GM21528 (cell line): Measurements from ENCODE around the gene SOX5.
"Not testable (repeated sequence)": the region's sequence is repeated elsewhere in the genome, so short reads cannot be mapped to it uniquely, and the experiment has no call there.

ENCODE experiments used
- ATAC-seq: cut with Tn5 transposase; IDR thresholded peaks from one replicate; pipeline ENCODE4 v1.9.1; 2021; ENCODE audit warnings: mild to moderate bottlenecking, moderate library complexity; ENCODE audit not compliant: unreplicated experiment, low FRiP score

SOX5 gene

DNA sequence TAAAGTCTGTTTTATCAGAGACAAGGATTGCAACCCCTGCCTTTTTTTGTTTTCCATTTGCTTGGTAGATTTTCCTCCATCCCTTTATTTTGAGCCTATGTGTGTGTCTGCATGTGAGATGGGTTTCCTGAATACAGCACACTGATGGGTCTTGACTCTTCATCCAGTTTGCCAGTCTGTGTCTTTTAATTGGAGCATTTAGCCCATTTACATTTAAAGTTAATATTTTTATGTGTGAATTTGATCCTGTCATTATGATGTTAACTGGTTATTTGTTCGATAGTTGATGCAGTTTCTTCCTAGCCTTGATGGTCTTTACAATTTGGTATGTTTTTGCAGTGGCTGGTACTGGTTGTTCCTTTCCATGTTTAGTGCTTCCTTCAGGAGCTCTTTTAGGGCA lies 430.0 kb downstream of the SOX5 start:
- ATAC-seq, result not testable (repeated sequence)

DNA sequence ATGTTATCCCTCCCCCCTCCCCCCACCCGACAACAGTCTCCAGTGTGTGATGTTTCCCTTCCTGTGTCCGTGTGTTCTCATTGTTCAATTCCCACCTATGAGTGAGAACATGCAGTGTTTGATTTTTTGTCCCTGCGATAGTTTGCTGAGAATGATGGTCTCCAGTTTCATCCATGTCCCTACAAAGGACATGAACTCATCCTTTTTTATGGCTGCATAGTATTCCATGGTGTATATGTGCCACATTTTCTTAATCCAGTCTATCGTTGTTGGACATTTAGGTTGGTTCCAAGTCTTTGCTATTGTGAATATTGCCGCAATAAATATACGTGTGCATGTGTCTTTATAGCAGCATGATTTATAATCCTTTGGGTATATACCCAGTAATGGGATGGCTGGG lies 433.7 kb downstream of the SOX5 start:
- not testable (repeated sequence) for ATAC-seq

DNA sequence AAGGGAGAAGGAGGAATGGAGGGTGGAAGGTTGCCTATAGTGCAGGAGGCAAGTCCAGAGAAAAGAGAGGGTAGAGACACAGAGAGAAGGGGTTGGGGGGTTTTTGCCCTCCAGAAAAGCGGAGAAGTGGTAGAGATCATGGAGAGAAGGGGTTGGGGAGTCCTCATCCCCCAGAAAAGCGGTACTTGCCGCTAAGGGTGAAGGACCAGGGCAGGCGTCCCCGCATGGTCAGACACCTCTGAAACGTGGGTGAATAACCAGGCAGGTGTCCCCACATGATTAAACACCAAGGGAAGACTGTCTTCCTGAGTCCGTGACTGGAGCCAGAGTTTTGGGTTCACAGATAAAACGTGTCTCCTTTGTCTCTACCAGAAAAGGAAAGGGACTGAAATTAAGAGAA lies 439.0 kb downstream of the SOX5 start:
- no peak for ATAC-seq

DNA sequence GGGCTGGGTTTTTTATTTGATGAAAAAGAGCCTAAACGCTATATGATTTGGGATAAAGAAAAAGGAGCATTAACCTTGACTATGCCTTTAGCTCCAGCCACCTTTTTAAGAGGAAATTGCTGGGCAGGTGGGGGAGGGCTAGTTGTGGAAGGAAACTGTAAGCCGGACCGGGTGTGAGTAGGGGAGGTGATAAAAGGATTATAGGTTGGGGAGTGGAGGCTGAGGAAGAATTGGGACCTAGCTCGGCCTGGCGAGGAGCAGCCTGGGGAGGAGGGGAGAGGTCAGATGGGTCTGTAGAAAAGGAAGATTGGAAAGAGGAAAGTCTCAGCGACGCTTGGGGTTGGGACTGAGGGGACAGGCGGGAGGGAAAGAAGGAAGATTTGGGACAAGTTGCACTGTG lies 439.6 kb downstream of the SOX5 start:
- ATAC-seq, result not testable (repeated sequence)

DNA sequence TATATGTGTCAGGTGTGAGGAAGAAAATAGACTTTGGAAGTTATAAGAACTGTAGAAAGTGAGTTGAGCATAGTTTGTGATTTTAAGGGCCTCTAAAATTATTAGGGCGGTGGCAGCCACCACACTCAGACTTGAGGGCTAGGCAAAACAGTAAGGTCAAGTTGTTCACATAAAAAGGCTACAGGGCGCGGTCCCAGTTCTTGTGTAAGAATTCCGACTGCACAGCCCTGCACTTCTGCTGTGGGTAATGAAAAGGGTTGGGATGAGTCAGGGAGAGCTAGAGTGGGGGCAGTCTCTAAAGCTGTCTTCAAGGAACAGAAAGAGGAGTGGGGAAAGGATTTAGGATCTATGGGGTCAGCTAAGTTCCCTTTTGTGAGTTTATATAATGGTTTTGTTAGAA lies 441.7 kb downstream of the SOX5 start:
- ATAC-seq, result not testable (repeated sequence)

DNA sequence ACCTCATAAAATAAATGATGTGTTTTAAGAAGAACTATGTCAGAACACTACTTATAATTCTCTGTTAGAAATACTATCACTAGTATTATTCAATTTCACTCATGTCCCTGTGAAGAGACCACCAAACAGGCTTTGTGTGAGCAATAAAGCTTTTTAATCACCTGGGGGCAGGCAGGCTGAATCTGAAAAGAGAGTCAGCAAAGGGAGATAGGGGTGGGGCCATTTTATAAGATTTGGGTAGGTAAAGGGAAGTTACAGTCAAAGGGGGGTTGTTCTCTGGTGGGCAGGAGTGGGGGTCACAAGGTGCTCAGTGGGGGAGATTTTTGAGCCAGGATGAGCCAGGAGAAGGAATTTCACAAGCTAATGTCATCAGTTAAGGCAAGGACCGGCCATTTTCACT lies 443.7 kb downstream of the SOX5 start:
- ATAC-seq, result not testable (repeated sequence)

DNA sequence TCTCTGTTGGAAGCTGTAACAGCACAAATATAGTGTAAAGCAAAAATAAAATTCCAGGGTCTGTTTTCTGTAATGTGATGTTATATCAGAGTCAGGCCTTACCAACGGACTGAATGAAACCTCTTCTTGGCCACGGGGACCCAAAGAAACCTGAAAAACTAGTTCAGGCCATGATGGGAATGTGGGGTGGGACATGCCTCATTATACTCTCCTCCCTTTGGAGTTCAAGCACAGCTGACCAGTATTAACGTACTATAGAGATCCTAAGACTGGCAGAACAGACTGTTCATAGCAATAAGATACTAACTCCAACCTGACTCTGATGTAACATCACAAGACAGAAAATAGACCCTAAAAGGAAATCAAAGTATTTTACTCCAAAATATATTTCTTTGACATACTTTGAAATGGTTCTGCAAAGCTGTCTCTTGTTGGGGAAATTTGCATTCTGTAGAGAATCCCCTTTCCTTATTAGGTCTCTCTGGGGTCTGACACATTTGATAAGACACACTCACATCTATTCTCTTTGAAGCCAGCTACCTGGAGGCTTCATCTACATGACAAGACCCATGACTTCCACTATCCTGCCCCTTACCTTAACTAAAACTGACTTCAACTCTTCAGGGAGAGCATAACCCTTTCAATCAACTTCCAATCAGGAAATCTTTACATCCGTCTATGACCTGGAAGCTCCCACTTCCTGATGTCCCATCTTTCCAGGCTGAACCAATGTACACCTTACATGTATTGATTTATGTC lies 444.6 kb downstream of the SOX5 start:
- ATAC-seq, result no peak

DNA sequence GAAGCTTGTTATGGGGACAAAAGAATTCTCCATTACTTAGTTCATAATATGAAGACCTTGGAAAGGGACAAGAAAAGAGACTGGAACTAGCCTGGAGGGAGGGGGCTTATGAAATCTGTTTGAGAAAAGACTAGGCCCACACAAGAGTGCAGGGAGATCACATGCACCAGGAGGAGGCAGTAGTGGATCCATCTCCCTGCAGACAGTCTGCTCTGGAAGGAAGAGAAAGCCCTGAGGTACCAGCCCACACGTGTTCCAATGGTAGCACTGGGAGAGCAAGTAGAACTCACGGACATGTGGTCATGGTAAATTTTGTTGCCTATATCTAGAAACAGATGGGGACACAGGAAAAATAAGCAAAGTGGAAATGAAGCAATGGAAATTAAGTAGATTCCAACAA lies 445.4 kb downstream of the SOX5 start:
- no peak for ATAC-seq

DNA sequence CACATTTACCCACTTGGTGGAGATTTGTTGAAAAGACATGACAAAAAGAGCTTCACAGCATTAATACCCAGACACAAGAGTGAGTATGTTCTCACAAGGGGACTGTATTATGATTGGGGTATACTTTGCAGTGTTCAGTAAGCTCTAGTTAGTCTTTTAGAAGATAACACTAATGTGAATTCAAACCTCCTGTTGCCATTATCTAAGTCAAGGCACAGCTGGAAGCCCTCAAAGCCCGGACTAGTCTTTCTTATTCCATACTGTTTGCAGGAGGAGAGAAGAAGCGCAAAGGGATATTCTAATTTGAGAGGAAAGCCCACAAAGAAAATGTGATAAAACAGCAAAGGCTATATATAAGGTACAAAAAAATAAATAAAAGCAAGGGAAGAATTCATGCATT lies 445.9 kb downstream of the SOX5 start:
- no peak for ATAC-seq

DNA sequence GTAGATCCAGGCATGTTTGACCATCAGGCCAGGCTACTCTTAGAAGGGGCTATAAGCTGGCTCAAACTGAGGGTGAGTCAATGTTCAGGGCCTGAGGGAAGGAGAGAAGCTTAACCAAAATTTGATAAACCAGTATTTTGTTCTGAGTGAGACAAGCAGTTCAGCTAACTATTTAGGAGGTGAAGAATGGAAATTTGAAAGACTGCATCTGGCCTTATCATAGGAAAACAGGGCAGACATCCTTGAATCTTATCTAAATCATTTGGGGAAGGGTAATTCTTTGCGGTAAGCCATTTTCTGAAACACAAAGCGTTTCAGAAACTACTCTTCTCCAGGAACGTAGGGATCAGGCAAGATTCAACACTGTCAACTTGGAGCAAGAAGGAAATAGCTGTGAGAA lies 447.2 kb downstream of the SOX5 start:
- ATAC-seq, result no peak

DNA sequence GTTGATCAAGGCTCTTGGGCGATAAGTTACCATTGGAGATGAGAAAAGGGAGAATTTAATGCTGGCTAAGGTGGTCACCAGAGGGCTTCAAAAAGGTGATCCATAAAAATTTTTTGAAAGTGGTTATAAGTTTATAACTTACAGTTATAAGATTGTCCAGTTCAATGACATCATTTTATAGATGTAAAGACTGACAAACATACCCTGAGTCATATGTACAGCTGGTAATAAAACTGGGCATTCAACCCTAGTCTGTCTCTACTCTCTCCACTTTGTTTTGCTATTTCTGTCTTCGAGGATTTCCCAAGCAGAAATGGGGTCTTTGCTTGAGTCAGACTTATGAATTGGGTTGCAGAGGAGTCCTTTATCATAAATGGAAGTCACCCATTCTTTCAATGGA lies 454.0 kb downstream of the SOX5 start:
- ATAC-seq, result no peak

DNA sequence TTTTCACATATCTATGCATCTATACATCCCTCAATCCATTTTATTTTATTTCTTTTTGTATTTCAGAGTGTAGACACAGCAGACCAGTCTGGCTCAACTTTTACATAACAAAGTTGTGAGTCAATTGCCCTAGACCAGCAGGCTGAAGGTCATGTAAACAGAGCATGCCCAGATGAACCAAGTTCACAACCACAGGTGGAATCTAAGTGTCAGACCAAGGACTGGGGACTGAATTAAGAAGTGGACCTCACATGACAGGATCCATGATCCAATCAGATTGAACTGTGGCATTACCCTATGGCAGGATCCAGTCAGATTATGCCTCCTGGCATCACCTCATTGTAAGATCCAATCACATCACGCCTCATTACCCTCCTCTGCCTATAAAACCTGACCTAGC lies 455.8 kb downstream of the SOX5 start:
- ATAC-seq, result no peak

DNA sequence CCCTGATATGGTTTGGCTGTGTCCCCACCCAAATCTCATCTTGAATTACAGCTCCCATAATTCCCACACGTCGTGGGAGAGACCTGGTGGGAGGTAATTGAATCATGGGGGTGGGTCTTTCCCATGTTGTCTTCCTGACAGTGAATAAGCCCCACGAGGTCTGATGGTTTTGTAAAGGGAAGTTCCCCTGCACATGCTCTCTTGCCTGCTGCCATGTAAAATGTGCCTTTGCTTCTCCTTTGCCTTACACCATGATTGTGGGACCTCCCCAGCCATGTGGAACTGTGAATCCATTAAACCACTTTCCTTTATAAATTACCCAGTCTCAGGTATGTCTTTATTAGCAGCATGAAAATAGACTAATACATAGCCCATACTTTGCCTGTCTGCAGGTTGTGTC lies 458.4 kb downstream of the SOX5 start:
- ATAC-seq, result not testable (repeated sequence)

DNA sequence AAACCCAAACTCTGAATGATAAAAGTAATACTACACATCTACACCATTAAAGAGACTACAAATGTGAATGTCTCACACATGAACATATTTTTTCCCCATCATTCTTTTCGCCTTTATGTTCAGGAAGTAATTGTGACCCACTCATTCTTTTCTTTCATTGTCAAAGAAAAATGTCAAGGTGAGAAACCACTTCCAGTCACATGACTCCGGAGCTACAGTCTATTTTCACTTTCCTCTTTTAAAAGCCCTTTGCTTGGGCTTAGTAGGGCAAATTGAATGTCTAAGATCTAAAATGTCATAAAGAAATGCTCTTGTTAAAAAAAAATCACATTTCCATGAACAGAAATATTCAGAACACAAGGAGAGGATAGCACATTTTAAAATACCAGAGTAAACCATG lies 461.3 kb downstream of the SOX5 start:
- ATAC-seq, result no peak

DNA sequence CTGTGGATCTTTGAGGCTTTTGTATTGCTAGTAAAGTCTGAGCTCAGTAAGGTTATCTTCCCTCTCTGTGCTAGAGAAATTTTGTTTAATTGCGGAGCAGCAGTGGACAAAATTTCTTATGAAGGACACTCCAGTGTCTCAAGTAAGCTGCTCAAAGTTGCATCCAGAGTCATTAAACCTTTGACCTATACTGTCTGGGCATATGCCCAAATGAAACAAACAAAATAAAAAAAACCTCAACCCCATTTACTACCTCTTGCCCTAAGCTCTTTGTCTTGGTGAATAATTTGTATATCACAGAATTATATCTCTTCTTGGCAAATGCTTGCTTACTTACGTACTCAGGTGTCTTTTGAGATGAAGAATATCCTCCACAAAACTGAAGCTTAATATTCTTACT lies 465.2 kb downstream of the SOX5 start:
- no peak for ATAC-seq

DNA sequence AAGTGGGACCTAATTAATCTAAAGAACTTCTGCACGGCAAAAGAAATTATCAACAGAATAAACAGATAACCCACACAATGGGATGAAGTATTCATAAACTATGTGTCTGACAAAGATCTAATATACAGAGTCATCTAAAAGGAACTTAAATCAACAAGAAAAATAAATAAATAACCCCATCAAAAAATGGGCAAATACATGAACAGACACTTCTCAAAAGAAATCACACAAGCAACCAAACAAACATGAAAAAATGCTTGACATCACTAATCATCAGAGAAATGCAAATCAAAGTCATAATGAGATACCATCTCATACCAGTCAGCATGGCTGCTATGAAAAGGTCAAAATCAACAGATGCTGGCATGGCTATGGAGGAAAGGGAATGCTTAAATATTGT lies 466.9 kb downstream of the SOX5 start:
- ATAC-seq, result no peak
